HepG2 (cell line): Measurements from ENCODE around the gene C1RL. TPM values are rescaled to one million over a fixed set of nuclear protein-coding genes. Genes with fewer than 3 reads are reported as not detected.

Experiments used
- ATAD3A ChIP-seq: sonication (generic); formaldehyde crosslinking; IDR thresholded peaks from 2 replicates; pipeline ENCODE4 v1.4.0; 2020; ENCODE audit warnings: missing genetic modification reagents
- BORCS8-MEF2B ChIP-seq: sonication (generic); formaldehyde crosslinking; IDR thresholded peaks from 2 replicates; pipeline ENCODE4 v1.8.0; 2022; ENCODE audit warnings: mild to moderate bottlenecking, missing genetic modification reagents
- DDIT3 ChIP-seq: sonication (generic); formaldehyde crosslinking; IDR thresholded peaks from 2 replicates; pipeline ENCODE4 v1.4.0; 2020; ENCODE audit warnings: mild to moderate bottlenecking, missing genetic modification reagents
- HNRNPL ChIP-seq: fragments of 200-400 bp; formaldehyde crosslinking; IDR thresholded peaks from 2 replicates; pipeline ENCODE4 v1.6.1; 2017; ENCODE audit warnings: mild to moderate bottlenecking, low read depth, low read length
- MTF2 ChIP-seq: sonication (generic); formaldehyde crosslinking; IDR thresholded peaks from 2 replicates; pipeline ENCODE4 v1.5.0; 2020; ENCODE audit warnings: missing genetic modification reagents, borderline replicate concordance
- MYNN ChIP-seq: sonication (generic); formaldehyde crosslinking; IDR thresholded peaks from 2 replicates; pipeline ENCODE4 v1.4.0; 2020; ENCODE audit warnings: mild to moderate bottlenecking, low read depth, missing genetic modification reagents
- NFE2 ChIP-seq: sonication (generic); formaldehyde crosslinking; IDR thresholded peaks from 2 replicates; pipeline ENCODE4 v1.4.0; 2020; ENCODE audit warnings: missing genetic modification reagents
- NFRKB ChIP-seq: fragments of 450-650 bp; IDR thresholded peaks from 2 replicates; pipeline ENCODE4 v1.6.1; 2017
- PAXIP1 ChIP-seq: sonication (generic); formaldehyde crosslinking; conservative IDR thresholded peaks from 2 replicates; pipeline ENCODE4 v1.4.0; 2020; ENCODE audit warnings: mild to moderate bottlenecking, missing genetic modification reagents, moderate library complexity
- RARA ChIP-seq: IDR thresholded peaks from 2 replicates; pipeline ENCODE4 v1.6.1; 2016; ENCODE audit warnings: missing genetic modification reagents, missing compliant biosample characterization
- RBM22 ChIP-seq: fragments of 200-400 bp; formaldehyde crosslinking; optimal IDR thresholded peaks from 2 replicates; pipeline ENCODE3; 2017; ENCODE audit warnings: mild to moderate bottlenecking, low read length, moderate library complexity
- SATB2 ChIP-seq: sonication (generic); formaldehyde crosslinking; IDR thresholded peaks from 2 replicates; pipeline ENCODE4 v1.5.0; 2020; ENCODE audit warnings: missing genetic modification reagents
- TFAP4 ChIP-seq: sonication (generic); IDR thresholded peaks from 2 replicates; pipeline ENCODE4 v1.6.1; 2016; ENCODE audit warnings: low read depth, borderline replicate concordance
- WIZ ChIP-seq: sonication (generic); formaldehyde crosslinking; IDR thresholded peaks from 2 replicates; pipeline ENCODE4 v1.5.1; 2020; ENCODE audit warnings: mild to moderate bottlenecking, missing genetic modification reagents
- ZFP82 ChIP-seq: sonication (generic); formaldehyde crosslinking; IDR thresholded peaks from 2 replicates; pipeline ENCODE4 v1.5.1; 2020; ENCODE audit warnings: mild to moderate bottlenecking, missing genetic modification reagents, borderline replicate concordance
- ZNF10 ChIP-seq: sonication (generic); formaldehyde crosslinking; IDR thresholded peaks from 2 replicates; pipeline ENCODE4 v1.4.0; 2020; ENCODE audit warnings: mild to moderate bottlenecking, low read depth, missing genetic modification reagents, borderline replicate concordance
- ZNF180 ChIP-seq: sonication (generic); formaldehyde crosslinking; IDR thresholded peaks from 2 replicates; pipeline ENCODE4 v1.4.0; 2020; ENCODE audit warnings: low read depth, missing genetic modification reagents, borderline replicate concordance
- ZNF224 ChIP-seq: sonication (generic); formaldehyde crosslinking; IDR thresholded peaks from 2 replicates; pipeline ENCODE4 v1.5.0; 2020; ENCODE audit warnings: mild to moderate bottlenecking, missing genetic modification reagents
- ZNF331 ChIP-seq: sonication (generic); formaldehyde crosslinking; IDR thresholded peaks from 2 replicates; pipeline ENCODE4 v1.4.0; 2020; ENCODE audit warnings: missing genetic modification reagents
- ZNF530 ChIP-seq: sonication (generic); formaldehyde crosslinking; IDR thresholded peaks from 2 replicates; pipeline ENCODE4 v1.5.0; 2020; ENCODE audit warnings: low read depth, mild to moderate bottlenecking, missing genetic modification reagents
- ZNF619 ChIP-seq: sonication (generic); formaldehyde crosslinking; IDR thresholded peaks from 2 replicates; pipeline ENCODE4 v1.4.0; 2020; ENCODE audit warnings: mild to moderate bottlenecking, missing genetic modification reagents
- ZNF713 ChIP-seq: sonication (generic); formaldehyde crosslinking; IDR thresholded peaks from 2 replicates; pipeline ENCODE4 v1.4.0; 2020; ENCODE audit warnings: mild to moderate bottlenecking, missing genetic modification reagents
- ZNF724P ChIP-seq: sonication (generic); formaldehyde crosslinking; IDR thresholded peaks from 2 replicates; pipeline ENCODE4 v1.8.0; 2022; ENCODE audit warnings: missing genetic modification reagents, borderline replicate concordance
- ZNF850 ChIP-seq: sonication (generic); formaldehyde crosslinking; conservative IDR thresholded peaks from 2 replicates; pipeline ENCODE4 v1.9.0; 2021; ENCODE audit warnings: mild to moderate bottlenecking, missing genetic modification reagents
- polyA plus RNA-seq, 8 experiments: library from polyadenylated mRNA; depleted of rRNA in 3 of 8; stranded (reverse) in 7 of 8; unstranded in 1 of 8; fragments of >200 nt; fragmentation: Illumina TruSeq in 4 of 8; extraction: Trizol in 4 of 8; gene quantifications; 2 replicates each; pipeline versions ENCODE4 v1.2.1 to v1.2.3, GENCODE V29; 2011 to 2016; ENCODE audit warnings: low read depth in 4 of 8, missing spikeins in 1 of 8, mixed read lengths in 1 of 8; ENCODE audit not compliant: insufficient read depth in 1 of 8
- total RNA-seq, 5 experiments: library from RNA; depleted of rRNA; stranded (reverse); fragments of >200 nt; fragmentation: Illumina TruSeq; extraction: Trizol; gene quantifications; 2 replicates each; pipeline ENCODE4 v1.2.3, GENCODE V29; 2016; ENCODE audit warnings: low read depth in 1 of 5
- TF ChIP-seq, protein P1 (sequence below): sonication (generic); formaldehyde crosslinking; IDR thresholded peaks from 2 replicates; pipeline ENCODE4 v1.8.0; 2022; ENCODE audit warnings: low read depth, missing genetic modification reagents
- TF ChIP-seq, protein P2 (sequence below): sonication (generic); formaldehyde crosslinking; IDR thresholded peaks from 2 replicates; pipeline ENCODE4 v1.4.0; 2020; ENCODE audit warnings: mild to moderate bottlenecking, missing genetic modification reagents

Gene C1RL
- total and polyA plus RNA-seq, 2 of the 13 experiments (the other 11 are each of a cell fraction or from before 2014, with no cell fraction given): 28.9 to 53.1 TPM

GRCh38 chr12:7093892-7094291, 15.1 kb downstream of the C1RL start (continued):
- TF ChIP-seq RBM22: peak; percentile 15
- no peak for TF ChIP-seq NFE2 (CRISPR knock-in tag)
- TF ChIP-seq ZNF713 (CRISPR knock-in tag): no peak
- no peak for TF ChIP-seq MYNN (CRISPR knock-in tag)
- no peak for TF ChIP-seq ZNF850 (CRISPR knock-in tag)
- no peak for TF ChIP-seq MTF2 (CRISPR knock-in tag)
- TF ChIP-seq ZFP82: no peak
- TF ChIP-seq ZNF619: no peak
- no peak for TF ChIP-seq WIZ (CRISPR knock-in tag)
- peak; percentile 19; the same call in 1 of the 2 replicates for TF ChIP-seq RARA
- no peak for TF ChIP-seq DDIT3
- no peak for TF ChIP-seq ATAD3A (CRISPR knock-in tag)
- no peak for TF ChIP-seq ZNF331
- TF ChIP-seq, protein P1, sequence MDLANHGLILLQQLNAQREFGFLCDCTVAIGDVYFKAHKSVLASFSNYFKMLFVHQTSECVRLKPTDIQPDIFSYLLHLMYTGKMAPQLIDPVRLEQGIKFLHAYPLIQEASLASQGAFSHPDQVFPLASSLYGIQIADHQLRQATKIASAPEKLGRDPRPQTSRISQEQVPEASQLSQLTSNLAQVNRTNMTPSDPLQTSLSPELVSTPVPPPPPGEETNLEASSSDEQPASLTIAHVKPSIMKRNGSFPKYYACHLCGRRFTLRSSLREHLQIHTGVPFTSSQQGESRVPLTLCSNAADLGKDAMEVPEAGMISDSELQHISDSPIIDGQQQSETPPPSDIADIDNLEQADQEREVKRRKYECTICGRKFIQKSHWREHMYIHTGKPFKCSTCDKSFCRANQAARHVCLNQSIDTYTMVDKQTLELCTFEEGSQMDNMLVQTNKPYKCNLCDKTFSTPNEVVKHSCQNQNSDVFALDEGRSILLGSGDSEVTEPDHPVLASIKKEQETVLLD (CRISPR knock-in tag): no peak
- no peak for TF ChIP-seq ZNF180 (CRISPR knock-in tag)
- TF ChIP-seq PAXIP1: no peak
- no peak for TF ChIP-seq SATB2
- no peak for TF ChIP-seq TFAP4
- no peak for TF ChIP-seq BORCS8-MEF2B (CRISPR knock-in tag)
- TF ChIP-seq, protein P2, sequence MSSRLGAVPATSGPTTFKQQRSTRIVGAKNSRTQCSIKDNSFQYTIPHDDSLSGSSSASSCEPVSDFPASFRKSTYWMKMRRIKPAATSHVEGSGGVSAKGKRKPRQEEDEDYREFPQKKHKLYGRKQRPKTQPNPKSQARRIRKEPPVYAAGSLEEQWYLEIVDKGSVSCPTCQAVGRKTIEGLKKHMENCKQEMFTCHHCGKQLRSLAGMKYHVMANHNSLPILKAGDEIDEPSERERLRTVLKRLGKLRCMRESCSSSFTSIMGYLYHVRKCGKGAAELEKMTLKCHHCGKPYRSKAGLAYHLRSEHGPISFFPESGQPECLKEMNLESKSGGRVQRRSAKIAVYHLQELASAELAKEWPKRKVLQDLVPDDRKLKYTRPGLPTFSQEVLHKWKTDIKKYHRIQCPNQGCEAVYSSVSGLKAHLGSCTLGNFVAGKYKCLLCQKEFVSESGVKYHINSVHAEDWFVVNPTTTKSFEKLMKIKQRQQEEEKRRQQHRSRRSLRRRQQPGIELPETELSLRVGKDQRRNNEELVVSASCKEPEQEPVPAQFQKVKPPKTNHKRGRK (CRISPR knock-in tag): no peak
- no peak for TF ChIP-seq NFRKB
- no peak for TF ChIP-seq ZNF10 (CRISPR knock-in tag)
- TF ChIP-seq ZNF530 (CRISPR knock-in tag): no peak
- no peak for TF ChIP-seq ZNF724P
- no peak for TF ChIP-seq HNRNPL
- no peak for TF ChIP-seq ZNF224 (CRISPR knock-in tag)
